GM12875 (cell line): ENCODE measurements around the gene MORF4L1.
A peak's percentile ranks its signal among the peaks of the same experiment; 100 is the strongest.
"Not testable (repeated sequence)": the region's sequence is repeated elsewhere in the genome, so short reads cannot be mapped to it uniquely, and the experiment has no call there.

Experiments
- H3K4me3 ChIP-seq: one replicate; pipeline ENCODE4 v1.5.1; 2011; ENCODE audit warnings: low read depth, low read length, control low read depth
- CTCF ChIP-seq: IDR thresholded peaks from 2 replicates; pipeline ENCODE4 v1.5.1; 2011; ENCODE audit warnings: low read depth, mild to moderate bottlenecking, control low read depth, inconsistent platforms, low read length, moderate library complexity, borderline replicate concordance; ENCODE audit not compliant: insufficient read depth

Gene MORF4L1

GRCh38 chr15:78895471-78895870, 22.8 kb downstream of the MORF4L1 start:
- no peak overlapping the region for H3K4me3 ChIP-seq
- TF ChIP-seq CTCF = no peak

- no peak for TF ChIP-seq CTCF
- no peak overlapping the region for H3K4me3 ChIP-seq
Observed at GRCh38 chr15:78898540-78898939, 25.9 kb downstream of the MORF4L1 start.

GRCh38 chr15:78900819-78901533, 28.3 kb downstream of the MORF4L1 start:
- H3K4me3 ChIP-seq = not testable (repeated sequence)

DNA sequence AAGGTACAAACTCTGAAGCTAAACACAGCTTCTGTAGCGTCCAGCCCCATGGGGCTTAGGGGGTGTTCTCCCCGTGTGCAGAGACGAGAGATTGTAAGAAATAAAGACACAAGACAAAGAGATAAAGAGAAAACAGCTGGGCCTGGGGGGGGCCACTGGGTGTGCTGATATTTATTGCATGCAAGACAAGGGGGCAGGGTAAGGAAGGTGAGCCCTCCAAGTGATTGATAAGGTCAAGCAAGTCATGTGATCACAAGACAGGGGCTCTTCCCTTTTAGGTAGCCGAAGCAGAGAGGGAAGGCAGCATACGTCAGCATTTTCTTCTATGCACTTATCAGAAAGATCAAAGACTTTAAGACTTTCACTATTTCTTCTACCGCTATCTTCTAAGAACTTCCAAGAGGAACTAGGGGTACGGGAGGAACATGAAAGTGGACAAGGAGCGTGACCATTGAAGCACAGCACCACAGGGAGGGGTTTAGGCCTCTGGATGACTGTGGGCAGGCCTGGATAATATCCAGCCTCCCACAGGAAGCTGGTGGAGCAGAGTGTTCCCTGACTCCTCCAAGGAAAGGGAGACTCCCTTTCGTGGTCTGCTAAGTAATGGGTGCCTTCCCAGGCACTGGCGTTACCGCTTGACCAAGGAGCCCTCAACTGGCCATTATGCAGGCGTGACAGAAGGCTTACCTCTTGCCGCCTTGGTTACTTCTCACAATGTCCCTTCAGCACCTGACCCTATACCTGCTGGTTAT, 29.8 kb downstream of the MORF4L1 start:
- not testable (repeated sequence) for H3K4me3 ChIP-seq

DNA sequence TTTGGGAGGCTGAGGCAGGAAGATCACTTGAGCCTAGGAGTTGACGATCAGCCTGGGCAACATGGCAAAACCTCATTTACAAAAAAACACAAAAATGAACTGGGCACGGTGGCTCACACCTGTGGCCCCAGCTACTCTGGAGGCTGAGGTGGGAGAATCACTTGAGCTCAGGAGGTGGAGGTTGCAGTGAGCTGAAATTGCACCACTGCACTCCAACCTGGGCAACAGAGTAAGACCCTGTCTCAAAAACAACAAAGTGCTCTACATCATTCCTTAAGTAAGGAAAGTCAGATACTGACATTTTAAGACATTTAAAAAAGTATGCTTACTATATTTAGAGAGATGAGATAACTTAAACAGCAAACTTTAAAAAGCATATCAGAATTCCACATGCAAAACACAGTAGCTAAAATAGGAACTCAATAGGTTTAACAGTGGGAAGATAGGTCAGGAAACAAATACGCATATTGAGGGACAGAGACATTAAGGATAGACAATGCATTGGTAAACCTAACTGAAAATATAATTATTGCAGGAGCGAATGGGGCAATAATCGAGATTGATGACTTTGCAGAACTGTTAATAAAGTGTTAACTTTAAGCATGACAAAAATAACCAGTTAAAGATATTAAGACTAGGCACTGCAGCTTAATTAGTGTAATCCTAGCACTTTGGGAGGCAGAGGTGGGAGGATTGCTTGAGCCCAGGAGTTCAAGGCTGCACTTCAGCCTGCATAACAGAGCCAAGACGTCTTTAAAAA, 32.1 kb downstream of the MORF4L1 start:
- no peak for TF ChIP-seq CTCF
- no peak overlapping the region for H3K4me3 ChIP-seq

DNA sequence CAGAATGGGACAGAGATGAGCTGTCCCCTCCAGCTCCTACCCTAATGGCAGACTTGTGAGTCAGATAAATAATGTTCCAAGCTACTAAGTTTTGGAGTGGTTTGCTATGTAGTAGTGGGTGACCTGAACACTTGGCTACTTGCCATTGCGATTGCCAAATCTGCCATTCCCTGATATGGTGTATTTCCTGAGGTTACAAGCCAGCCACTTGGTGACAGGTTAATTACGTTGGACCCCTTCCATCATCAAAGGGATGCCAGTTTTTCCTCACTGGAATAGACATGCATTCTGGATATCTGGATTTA, 33.6 kb downstream of the MORF4L1 start:
- no peak for TF ChIP-seq CTCF

DNA sequence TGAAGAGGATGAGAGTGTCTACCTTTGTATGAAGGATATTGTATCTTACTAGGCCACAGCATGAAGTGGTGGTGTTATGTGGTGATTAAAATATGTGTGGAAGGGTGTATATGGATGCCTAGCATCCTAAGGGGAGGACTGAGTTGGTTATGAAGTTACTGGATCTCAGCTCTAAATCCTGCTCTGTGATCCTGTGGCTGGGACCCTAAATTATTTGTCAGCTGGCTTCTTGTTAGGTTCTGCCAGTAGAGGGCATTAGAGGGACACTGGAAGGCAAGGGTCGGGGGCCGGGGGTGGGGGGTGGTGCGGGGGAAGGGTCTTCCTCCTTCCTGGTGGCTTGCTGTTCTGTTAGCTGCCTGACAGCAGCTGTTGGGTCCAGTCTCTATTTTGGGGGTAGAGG, 34.9 kb downstream of the MORF4L1 start:
- no peak overlapping the region for H3K4me3 ChIP-seq
- 0 out of 2 replicates have a peak, but pooled peaks have one; percentile 23 for TF ChIP-seq CTCF

More for the DNA sequence above, 33.6 kb downstream of the MORF4L1 start:
- no peak overlapping the region for H3K4me3 ChIP-seq
